Measurements from ENCODE around the gene ACTR1B. TPM values are rescaled to one million over a fixed set of nuclear protein-coding genes. Genes with fewer than 3 reads are reported as not detected.

ACTR1B gene
- total and polyA plus RNA-seq, 2 experiments from 2014 or later, result 27.2 to 42.5 TPM

DNA sequence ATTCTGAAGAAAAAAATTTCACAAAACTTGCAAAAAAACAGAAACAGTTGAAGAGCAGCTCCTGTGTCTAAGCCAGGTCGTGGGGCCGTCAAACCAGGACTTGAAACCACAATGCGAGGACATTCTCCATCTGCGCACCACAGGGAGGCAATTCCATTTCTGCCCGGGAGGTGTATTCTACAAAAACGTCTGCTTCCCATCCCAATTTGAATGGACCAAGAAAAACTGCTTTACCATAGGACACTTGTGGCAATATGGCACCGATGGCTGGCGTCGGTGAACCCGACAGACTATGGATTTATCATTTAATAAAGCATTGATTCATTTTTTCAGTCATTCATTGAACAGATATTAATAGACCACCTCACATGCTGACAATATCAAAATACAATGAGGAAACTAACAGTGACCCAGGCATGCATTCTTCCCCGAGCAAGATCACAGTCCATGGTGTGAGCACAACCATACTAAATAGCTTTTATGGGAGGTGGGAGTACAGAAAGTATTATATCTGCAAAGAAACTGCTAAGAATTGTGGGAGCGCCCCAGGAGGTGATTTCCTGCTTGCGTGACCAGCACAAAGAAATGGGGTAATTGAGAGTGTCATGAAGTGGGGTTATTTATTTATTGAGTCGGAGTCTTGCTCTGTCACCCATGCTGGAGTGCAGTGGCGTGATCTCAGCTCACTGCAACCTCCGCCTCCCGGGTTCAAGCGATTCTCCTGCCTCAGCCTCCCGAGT lies 39.1 kb upstream of the ACTR1B start:
- no peaks in the 10 kb centered on the region for H3K9me3 Mint-ChIP-seq
- no peak for ATAC-seq
- H3K36me3 Mint-ChIP-seq (ENCODE audit: low read depth), result no peaks in the 10 kb centered on the region
- H4K20me1 ChIP-seq (replicated peaks; ENCODE audit: insufficient read depth), result no peaks in the 10 kb centered on the region
- peaks cover 8% of the 10 kb centered on the region for H3K4me1 Mint-ChIP-seq
- 0 out of 2 replicates have a peak, but pooled peaks cover 3% of the 10 kb centered on the region for H3K4me1 ChIP-seq (ENCODE audit: insufficient read depth)
- H3K27me3 ChIP-seq (ENCODE audit: insufficient read depth), result no peaks in the 10 kb centered on the region
- H3K27ac ChIP-seq (ENCODE audit: low read depth), result no peak overlapping the region
- H3K27ac Mint-ChIP-seq, result no peak overlapping the region
- H3K4me2 ChIP-seq, result no peak overlapping the region
- H3K27me3 Mint-ChIP-seq (ENCODE audit: insufficient read depth, low read depth, poor library complexity), result peaks cover 7% of the 10 kb centered on the region
- H2AFZ ChIP-seq, result no peak overlapping the region
- H3F3A ChIP-seq (replicated peaks; ENCODE audit: low read depth), result no peaks in the 10 kb centered on the region
- no peak overlapping the region for H3K4me3 ChIP-seq
- H3K36me3 ChIP-seq (ENCODE audit: insufficient read depth), result no peaks in the 10 kb centered on the region
- H3K79me2 ChIP-seq (replicated peaks; ENCODE audit: insufficient read depth), result no peaks in the 10 kb centered on the region
- no peaks in the 10 kb centered on the region for H3K9me2 ChIP-seq (ENCODE audit: insufficient read depth)
- TF ChIP-seq STAT1 (IDR thresholded peaks at IDR 0.05; ENCODE audit: unreplicated experiment) (no peak), JUNB (IDR thresholded peaks at IDR 0.05; ENCODE audit: unreplicated experiment) (no peak), ZNF114 (CRISPR knock-in tag; IDR thresholded peaks at IDR 0.05) (no peak), ZNF331 (CRISPR knock-in tag; IDR thresholded peaks at IDR 0.05; ENCODE audit: low read depth) (no peak), CREB1 (CRISPR knock-in tag; IDR thresholded peaks at IDR 0.05; ENCODE audit: low read depth) (no peak), EZH2 (IDR thresholded peaks at IDR 0.05; ENCODE audit: low read depth, unreplicated experiment) (no peak), NANOG (IDR thresholded peaks at IDR 0.05; ENCODE audit: borderline replicate concordance) (no peak), EZH2phosphoT487 (IDR thresholded peaks at IDR 0.05; ENCODE audit: unreplicated experiment) (no peak), POLR2AphosphoS5 (IDR thresholded peaks at IDR 0.05; ENCODE audit: low read depth) (no peak)
- TF ChIP-seq, protein P1, sequence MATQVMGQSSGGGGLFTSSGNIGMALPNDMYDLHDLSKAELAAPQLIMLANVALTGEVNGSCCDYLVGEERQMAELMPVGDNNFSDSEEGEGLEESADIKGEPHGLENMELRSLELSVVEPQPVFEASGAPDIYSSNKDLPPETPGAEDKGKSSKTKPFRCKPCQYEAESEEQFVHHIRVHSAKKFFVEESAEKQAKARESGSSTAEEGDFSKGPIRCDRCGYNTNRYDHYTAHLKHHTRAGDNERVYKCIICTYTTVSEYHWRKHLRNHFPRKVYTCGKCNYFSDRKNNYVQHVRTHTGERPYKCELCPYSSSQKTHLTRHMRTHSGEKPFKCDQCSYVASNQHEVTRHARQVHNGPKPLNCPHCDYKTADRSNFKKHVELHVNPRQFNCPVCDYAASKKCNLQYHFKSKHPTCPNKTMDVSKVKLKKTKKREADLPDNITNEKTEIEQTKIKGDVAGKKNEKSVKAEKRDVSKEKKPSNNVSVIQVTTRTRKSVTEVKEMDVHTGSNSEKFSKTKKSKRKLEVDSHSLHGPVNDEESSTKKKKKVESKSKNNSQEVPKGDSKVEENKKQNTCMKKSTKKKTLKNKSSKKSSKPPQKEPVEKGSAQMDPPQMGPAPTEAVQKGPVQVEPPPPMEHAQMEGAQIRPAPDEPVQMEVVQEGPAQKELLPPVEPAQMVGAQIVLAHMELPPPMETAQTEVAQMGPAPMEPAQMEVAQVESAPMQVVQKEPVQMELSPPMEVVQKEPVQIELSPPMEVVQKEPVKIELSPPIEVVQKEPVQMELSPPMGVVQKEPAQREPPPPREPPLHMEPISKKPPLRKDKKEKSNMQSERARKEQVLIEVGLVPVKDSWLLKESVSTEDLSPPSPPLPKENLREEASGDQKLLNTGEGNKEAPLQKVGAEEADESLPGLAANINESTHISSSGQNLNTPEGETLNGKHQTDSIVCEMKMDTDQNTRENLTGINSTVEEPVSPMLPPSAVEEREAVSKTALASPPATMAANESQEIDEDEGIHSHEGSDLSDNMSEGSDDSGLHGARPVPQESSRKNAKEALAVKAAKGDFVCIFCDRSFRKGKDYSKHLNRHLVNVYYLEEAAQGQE (IDR thresholded peaks at IDR 0.05; ENCODE audit: unreplicated experiment), result no peak
- TF ChIP-seq, protein P2, sequence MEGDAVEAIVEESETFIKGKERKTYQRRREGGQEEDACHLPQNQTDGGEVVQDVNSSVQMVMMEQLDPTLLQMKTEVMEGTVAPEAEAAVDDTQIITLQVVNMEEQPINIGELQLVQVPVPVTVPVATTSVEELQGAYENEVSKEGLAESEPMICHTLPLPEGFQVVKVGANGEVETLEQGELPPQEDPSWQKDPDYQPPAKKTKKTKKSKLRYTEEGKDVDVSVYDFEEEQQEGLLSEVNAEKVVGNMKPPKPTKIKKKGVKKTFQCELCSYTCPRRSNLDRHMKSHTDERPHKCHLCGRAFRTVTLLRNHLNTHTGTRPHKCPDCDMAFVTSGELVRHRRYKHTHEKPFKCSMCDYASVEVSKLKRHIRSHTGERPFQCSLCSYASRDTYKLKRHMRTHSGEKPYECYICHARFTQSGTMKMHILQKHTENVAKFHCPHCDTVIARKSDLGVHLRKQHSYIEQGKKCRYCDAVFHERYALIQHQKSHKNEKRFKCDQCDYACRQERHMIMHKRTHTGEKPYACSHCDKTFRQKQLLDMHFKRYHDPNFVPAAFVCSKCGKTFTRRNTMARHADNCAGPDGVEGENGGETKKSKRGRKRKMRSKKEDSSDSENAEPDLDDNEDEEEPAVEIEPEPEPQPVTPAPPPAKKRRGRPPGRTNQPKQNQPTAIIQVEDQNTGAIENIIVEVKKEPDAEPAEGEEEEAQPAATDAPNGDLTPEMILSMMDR (conservative IDR thresholded peaks at IDR 0.05; ENCODE audit: low read depth in 2 of 2), result no peak
- TF ChIP-seq, protein P3, sequence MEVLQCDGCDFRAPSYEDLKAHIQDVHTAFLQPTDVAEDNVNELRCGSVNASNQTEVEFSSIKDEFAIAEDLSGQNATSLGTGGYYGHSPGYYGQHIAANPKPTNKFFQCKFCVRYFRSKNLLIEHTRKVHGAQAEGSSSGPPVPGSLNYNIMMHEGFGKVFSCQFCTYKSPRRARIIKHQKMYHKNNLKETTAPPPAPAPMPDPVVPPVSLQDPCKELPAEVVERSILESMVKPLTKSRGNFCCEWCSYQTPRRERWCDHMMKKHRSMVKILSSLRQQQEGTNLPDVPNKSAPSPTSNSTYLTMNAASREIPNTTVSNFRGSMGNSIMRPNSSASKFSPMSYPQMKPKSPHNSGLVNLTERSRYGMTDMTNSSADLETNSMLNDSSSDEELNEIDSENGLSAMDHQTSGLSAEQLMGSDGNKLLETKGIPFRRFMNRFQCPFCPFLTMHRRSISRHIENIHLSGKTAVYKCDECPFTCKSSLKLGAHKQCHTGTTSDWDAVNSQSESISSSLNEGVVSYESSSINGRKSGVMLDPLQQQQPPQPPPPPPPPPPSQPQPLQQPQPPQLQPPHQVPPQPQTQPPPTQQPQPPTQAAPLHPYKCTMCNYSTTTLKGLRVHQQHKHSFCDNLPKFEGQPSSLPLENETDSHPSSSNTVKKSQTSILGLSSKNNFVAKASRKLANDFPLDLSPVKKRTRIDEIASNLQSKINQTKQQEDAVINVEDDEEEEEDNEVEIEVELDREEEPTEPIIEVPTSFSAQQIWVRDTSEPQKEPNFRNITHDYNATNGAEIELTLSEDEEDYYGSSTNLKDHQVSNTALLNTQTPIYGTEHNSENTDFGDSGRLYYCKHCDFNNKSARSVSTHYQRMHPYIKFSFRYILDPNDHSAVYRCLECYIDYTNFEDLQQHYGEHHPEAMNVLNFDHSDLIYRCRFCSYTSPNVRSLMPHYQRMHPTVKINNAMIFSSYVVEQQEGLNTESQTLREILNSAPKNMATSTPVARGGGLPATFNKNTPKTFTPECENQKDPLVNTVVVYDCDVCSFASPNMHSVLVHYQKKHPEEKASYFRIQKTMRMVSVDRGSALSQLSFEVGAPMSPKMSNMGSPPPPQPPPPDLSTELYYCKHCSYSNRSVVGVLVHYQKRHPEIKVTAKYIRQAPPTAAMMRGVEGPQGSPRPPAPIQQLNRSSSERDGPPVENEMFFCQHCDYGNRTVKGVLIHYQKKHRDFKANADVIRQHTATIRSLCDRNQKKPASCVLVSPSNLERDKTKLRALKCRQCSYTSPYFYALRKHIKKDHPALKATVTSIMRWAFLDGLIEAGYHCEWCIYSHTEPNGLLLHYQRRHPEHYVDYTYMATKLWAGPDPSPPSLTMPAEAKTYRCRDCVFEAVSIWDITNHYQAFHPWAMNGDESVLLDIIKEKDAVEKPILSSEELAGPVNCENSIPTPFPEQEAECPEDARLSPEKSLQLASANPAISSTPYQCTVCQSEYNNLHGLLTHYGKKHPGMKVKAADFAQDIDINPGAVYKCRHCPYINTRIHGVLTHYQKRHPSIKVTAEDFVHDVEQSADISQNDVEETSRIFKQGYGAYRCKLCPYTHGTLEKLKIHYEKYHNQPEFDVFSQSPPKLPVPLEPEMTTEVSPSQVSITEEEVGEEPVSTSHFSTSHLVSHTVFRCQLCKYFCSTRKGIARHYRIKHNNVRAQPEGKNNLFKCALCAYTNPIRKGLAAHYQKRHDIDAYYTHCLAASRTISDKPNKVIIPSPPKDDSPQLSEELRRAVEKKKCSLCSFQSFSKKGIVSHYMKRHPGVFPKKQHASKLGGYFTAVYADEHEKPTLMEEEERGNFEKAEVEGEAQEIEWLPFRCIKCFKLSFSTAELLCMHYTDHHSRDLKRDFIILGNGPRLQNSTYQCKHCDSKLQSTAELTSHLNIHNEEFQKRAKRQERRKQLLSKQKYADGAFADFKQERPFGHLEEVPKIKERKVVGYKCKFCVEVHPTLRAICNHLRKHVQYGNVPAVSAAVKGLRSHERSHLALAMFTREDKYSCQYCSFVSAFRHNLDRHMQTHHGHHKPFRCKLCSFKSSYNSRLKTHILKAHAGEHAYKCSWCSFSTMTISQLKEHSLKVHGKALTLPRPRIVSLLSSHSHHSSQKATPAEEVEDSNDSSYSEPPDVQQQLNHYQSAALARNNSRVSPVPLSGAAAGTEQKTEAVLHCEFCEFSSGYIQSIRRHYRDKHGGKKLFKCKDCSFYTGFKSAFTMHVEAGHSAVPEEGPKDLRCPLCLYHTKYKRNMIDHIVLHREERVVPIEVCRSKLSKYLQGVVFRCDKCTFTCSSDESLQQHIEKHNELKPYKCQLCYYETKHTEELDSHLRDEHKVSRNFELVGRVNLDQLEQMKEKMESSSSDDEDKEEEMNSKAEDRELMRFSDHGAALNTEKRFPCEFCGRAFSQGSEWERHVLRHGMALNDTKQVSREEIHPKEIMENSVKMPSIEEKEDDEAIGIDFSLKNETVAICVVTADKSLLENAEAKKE (CRISPR knock-in tag; IDR thresholded peaks at IDR 0.05), result no peak
- TF ChIP-seq, protein P4, sequence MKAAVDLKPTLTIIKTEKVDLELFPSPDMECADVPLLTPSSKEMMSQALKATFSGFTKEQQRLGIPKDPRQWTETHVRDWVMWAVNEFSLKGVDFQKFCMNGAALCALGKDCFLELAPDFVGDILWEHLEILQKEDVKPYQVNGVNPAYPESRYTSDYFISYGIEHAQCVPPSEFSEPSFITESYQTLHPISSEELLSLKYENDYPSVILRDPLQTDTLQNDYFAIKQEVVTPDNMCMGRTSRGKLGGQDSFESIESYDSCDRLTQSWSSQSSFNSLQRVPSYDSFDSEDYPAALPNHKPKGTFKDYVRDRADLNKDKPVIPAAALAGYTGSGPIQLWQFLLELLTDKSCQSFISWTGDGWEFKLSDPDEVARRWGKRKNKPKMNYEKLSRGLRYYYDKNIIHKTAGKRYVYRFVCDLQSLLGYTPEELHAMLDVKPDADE (IDR thresholded peaks at IDR 0.05), result no peak
- no peak overlapping the region for H3K4me3 Mint-ChIP-seq
- DNase-seq (ENCODE audit: low spot score), result no peak

Data from GM23338 (cell line).